Embryonic facial prominence (tissue), 1 donor: ENCODE data around the gene TUT4.

Experiments
- DNase-seq: peaks from one replicate; pipeline ENCODE4 v3.0.0-alpha.2; 2016; ENCODE audit errors: extremely low spot score

Gene TUT4

DNA sequence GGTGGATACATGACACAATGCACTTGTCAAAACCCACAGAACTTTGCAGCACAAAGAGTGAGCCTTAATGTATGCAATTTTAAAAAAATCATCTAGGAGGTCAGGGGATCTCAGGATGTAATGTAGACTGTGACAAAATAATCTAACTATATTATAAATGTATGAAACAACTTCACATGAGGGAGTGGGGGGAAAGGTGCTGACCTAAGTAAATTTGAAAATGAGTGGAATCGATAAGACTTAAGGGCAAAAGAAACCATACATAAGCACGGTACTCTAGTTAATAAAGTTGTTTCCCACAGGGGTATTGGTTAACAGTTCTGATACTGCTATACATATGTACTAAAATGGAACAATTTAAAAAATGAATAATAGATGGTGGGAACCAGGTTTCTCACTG lies 83.8 kb downstream of the TUT4 start:
- DNase-seq: no peak

DNA sequence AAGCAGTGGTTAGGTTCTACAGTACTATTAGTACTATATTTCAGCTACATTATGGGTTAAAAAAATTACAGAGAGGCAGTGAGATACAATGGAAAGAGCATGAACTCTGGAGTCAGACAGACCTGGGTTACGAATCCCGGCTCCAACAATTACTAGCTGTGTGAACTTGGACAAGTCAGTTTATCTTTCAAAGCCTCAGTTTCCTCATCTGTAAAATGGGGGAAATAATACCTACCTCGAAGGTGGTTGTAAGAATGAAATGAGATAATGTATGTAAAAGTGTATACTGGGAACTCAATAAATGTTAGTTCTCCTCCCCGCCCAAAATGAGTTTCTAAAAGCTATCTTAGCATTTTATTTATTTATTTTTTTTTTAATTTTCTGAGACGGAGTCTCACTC lies 89.0 kb downstream of the TUT4 start:
- no peak for DNase-seq

DNA sequence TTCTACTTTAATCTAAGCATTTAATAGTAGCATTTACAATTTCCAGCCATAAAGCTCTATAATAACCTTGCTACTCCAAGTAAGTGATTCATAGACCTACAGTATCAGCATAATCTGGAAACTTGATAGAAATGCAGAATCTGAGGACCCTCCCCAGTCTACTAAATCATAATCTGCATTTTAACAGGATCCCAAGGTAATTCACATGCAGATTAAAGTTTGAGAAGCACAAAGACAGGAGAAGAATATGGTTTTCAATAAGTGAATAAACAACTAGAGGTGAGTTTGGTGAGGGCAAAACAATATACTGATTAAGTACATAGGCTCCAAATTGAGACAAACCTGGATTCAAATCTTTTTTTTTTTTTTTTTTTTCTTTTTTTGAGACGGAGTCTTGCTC lies 91.1 kb downstream of the TUT4 start:
- no peak for DNase-seq

DNA sequence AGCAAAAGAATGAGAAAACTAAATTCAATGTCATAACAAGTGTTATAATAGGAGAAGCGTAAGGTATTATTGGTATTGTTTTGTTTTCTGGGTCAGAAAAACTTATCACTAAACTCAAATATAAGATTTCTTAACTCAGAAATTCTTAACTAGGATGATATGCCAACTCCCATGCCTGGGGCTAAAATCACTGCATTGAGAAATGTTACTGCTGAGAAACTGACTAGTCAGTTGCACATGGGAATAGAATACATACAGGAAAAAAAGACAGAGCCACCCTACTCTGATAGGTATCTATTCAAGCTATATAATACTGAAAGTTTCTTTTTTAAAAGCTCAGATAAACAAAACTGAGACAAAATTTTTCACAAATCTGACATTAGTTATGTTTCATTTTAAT lies 92.2 kb downstream of the TUT4 start:
- no peak for DNase-seq

DNA sequence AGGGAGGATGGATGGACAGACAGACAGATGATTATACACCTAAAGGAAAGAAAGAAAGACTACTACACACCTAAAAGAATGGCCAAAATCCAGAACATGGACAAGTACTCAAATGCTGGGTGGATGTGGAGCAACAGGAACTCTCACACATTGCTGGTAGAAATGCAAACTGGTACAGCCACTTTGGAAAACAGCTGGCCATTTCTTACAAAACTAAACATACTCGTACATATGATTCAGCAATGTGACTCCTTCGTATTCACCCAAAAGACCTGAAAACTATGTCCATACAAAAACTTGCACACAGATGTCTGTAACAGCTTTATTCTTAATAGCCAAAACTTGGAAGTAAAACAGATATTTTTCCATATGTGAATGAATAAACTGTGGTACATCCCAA lies 97.2 kb downstream of the TUT4 start:
- no peak for DNase-seq

DNA sequence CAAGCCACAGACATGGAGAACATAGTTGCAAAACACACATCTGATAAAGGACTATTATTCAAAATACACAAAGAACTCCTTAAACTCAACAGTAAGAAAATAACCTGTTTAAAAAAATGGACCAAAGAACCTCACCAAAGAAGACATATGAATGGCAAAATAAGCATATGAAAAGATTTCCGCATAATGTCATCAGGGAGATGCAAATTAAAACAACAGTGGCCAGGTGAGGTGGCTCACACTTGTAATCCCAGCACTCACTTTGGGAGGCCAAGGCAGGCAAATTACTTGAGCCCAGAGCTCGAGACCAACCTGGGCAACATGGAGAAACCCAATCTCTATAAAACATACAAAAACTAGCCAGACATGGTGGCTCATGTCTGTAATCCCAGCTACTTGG lies 98.1 kb downstream of the TUT4 start:
- DNase-seq: no peak

DNA sequence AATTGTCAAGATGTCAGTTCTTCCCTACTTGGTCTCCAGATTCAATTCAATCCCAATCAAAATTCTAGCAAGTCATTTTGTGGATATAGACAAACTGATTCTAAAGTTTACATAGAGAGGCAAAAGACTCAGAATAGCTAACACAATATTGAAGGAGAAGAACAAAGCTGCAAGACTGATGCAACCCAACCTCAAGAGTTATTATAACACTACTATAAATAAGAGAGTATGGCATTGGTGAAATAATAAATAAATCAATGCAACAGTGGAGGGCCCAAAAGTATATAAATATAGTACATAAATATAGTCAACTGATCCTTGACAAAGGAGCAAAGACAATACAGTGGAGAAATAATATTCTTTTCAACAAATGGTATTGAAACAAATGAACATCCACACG lies 98.8 kb downstream of the TUT4 start:
- no peak for DNase-seq

DNA sequence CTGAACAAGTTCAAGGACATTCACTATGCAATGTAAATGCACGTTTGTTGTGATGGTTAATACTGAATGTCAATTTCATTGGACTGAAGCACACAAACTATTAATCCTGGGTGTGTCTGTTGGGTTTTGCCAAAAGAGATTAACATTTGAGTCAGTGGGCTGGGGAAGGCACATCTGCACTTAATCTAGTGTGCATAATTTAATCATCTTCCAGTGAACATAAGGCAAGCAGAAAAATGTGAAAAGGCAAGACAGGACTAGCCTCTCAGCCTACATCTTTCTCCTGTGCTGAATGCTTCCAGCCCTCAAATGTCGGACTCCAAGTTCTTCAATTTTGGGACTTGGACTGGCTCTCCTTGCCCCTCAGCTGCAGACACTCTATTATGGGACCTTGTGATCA lies 108.4 kb downstream of the TUT4 start:
- DNase-seq: no peak

DNA sequence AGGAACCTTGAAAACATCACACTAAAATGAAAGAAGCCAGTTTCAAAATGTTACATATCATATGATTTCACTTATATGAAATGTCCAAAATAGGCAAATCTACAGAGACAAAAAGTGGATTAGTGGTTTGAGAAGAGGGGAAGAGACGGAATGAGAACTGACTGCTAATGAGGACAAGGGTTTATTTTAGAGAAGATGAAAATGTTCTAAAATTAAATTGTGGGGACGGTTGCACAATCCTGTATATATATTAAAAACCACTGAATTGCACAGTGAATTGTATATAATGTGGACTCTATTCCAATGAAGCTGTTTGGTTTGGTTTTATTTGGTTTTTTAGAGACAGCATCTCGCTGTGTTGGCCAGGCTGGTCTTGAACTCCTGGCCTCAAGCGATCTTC lies 112.9 kb downstream of the TUT4 start:
- no peak for DNase-seq

DNA sequence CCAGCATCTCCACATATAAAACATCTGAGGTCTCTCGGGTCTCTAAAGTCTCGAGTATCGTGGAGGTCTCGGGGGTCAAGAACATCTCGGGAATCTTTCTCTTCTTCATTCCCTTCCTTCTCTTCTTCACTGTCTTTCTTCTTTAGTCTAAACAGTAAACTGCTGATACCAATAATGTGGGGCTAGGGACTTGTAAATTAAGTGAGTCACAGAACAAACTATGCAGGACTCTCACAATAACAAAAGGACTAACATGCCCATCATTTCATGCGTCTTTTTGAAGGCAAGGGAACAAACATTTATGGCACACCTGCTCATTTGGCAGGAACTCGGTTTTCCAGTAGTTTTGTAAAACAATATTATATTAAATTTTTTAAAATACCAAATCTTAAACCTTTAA lies 116.1 kb downstream of the TUT4 start:
- no peak for DNase-seq

DNA sequence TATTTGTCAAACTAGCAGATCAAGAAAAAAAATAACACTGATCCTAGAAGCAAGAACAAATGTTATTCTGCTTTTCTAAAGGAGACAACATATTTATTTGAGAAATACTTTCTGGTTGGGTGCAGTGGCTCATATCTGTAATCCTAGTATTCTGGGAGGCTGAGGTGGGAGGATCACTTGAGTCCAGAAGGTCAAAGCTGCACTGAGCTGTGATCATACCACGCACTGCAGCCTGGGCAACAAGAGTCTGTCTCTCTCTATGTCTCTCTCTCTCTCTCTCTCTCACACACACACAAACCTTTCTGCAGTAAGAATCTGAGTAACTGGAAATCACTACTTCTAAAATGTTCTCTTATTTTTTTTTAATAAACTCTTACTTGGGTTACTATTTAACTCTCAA lies 117.2 kb downstream of the TUT4 start:
- no peak for DNase-seq

DNA sequence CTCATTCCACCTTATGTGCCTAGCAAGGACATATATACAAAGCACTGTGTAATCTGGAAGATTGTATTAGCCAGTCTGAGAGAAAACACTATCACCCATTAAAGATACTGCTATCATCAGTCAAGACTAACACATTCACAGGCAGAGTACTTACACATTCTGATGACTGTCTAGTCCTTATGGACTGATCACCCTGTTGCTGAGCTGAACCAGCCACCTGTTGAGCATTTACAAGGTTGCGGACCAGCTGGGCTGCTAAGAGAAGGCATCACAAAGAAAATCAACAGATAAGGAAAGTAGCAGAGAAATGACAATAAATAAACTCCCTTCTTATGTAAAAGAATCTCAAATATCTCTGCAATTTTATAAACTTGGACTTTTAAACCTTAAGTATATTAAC lies 117.7 kb downstream of the TUT4 start:
- no peak for DNase-seq

DNA sequence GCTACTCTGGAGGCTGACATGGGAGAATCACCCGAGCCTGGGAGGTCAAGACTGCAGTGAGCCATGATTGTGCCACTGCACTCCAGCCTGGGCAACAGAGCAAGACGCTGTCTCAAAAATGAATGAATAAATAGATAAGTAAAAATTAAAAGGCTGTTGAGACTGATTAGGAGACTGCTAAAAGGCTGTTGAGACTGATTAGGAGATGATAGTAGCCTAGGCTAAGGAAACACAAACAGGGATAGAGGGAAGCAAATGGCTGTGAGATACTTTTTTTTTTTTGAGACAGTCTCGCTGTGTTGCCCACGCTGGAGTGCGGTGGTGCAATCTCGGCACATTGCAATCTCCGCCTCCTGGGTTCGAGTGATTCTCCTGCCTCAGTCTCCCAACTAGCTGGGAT lies 120.1 kb downstream of the TUT4 start:
- DNase-seq: no peak

DNA sequence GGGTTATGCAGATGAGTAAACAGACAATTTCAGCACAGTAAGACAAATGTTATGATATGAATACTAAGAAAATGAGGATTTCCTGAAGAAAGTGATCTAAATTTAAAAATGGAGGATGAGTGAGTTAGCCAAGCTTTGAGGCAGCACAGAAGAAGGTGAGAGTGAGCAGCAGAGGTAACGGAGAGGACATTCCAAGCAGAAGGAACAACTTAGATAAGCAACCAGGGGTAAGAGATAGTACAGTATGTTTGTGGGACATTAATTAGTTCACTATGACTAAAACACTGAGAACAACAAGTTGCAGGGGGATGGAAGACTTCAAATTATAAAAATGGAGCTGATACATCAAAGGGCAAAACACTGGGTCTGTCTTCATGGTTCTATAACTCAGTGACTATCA lies 125.7 kb downstream of the TUT4 start:
- DNase-seq: no peak

DNA sequence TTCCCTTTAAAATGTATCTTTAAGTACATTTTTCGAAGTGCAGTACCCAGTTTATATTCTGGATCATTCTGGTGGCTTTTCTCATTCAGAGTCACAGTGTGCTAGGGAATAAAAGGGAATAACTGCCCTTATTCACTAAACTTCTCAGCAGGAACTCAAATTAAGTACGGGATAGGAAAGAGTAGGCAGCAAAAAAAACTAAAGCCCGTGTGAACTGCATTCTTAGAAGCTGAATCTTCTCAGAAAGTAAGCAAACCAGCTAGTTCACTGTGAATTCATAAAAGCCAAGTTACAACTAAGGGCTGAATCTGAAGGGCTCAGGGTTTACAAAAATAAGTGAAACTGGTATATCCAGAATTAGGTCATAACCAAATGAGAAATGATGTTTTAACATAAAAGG lies 126.5 kb downstream of the TUT4 start:
- DNase-seq: no peak

DNA sequence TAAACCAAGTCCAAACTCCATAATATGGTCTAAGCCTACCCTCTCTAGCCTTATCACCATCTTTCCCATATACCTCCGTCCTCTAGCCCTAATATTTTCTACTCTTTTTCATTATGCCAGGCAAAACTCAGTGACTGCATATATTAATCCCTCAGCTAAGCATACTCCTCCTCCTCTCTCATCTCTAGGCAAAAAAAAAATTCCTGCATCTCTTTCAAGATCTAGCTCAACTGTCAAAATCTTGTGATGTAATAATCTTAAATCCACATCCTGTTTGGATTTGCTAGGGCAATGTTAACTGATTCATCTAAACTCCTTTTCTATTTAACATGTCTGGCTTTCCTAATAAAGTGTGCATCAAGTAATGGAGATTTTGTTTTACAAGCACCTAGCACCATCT lies 128.1 kb downstream of the TUT4 start:
- no peak for DNase-seq

DNA sequence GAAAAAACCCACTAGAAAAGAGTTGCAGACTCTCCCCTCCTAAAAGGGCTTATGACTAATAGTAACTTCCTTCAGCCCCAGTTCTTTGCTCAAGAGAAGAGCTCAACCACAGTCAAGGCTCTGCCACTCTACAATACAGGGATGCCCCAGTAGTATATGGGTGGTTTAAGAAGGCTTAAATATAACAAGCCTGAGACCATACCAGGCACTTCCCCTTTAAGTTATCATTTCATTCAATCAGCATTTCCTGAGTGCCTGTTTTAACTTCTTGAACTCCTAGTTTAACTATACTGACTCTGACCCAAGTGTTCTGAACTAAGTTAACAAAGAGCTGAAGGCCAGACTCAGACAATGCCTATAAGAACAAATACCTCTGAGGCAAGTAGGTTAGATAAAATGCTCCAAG lies 128.7 kb downstream of the TUT4 start:
- no peak for DNase-seq

DNA sequence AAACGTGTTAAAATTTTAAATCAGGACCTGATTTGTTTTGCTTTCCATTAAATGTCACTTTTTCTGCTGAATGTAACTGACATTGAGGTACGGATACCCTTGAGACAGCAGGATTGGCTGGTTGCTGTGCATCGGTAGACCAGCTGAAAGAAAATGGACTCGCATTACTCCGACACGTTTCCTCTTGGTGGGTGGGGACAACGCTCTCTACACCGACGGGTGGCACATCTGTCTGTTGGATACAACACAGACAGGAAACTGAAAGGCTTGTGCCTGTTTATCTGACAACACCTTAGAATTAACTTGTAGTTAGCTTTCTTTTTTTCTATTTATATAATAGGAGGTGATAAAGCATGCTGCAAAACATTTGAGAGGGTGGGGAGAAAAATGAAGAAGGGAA lies 129.1 kb downstream of the TUT4 start:
- DNase-seq: no peak

DNA sequence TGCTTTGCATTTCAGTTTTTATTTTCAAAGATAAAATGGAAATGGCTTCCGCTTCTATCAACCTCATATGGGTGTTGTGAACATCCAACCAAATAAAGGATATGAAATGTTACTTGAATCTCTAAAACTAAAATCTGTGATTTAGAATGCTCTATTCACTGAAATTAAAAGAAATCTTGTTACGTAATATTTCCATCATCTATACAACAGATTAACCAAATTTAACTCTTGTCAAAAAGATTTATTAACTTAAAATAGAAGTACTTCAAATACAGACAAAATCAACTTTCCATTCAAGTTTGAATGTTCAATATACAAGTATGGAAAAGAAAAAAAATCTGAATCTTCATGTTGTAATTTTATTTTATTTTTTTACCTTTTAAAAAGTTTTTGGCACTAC lies 129.8 kb downstream of the TUT4 start:
- no peak for DNase-seq

DNA sequence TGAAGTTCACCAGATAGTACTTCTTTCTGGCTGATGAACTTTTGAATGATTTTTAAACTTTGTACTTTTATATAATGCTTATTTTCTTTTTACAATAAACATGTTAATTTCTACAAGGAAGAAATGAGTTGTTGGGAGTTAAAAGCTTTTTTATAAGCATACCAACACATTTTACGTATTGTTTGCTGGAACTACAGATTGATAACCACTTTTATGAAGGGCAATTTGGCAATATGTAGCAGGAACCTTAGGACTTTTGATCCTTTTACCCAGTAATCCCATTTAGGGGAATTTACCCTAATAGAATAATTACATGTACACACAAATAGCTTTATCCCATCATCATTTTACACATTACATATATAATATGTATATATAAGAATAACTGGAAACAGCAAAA lies 132.2 kb downstream of the TUT4 start:
- DNase-seq: no peak

DNA sequence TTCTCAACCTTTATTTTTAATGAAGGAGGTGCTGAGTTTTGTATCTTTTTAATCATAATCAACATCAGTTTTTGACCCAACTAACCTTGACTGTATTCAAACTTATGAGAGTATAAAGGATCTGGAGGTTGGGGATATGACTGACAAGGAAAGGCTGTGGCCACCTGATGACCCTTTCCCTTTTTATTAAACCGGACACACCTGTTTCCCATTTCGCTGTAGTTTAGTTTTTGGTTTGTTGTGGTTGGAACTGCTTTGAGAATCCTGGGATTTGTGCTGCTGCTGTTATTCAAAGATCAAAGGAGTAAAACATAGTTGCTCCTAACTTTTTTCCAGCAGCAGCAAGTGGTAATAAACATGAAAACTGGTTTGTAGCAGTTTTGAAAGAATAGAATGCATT lies 136.1 kb downstream of the TUT4 start:
- DNase-seq: no peak

DNA sequence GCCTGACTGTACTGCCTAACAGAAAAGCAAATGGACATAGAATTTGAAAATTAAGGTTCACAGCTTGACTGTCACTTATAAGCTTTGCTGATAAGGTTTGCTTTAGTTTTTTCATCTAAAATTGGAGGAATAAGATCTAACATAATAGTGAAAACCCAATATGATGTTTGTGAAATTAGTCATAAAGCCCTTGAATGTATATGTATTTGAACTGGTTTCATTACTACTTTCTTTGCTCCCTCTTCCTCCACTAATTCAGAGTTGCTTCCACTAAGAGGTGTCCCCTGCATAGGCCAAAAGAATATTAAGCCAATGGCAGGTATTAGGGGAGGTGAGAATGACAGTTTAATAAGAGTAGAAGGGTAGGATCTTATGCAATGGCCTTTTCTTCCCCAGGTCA lies 137.9 kb downstream of the TUT4 start:
- DNase-seq: no peak

DNA sequence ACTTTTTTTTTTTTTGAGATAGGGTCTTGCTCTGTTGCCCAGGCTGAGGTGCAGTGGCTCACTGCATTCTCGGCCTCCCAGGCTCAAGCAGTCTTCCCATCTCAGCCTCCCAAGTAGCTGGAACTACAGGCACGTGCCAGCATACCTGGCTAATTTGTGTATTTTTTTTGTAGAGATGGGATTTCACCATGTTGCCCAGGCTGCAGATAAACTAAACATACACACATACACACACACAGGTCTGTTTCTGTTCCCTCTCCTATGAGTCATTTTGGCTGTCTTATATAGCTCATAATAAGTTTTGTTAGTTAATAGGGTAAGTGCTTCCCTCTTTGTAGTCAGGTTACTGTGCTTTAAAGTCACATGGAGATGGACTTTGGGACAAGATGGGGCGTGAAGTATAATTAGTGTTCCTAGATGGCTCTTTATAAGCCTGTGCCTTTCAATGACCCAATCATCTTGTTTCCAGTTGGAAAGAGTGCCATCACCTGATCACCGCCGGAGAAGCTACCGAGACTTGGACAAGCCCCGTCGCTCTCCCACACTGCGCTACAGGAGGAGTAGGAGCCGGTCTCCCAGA lies 139.4 kb downstream of the TUT4 start:
- no peak for DNase-seq

DNA sequence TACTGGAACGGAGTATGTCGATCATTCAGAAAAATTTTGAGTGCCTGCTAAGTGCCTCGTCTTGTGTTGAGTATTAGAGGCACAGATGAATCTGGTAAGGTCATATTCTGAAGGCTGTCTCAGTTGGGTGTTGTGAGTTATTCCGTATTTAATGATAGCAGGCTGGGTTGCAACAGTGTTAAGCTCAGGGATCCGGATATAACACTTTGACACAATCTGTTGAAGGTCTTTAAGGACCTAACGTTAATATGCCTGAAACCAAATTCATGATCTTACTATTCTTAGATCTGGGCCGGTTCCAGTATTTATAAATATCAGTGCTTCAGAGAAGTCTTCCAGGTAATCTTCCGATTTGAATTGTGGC lies 147.9 kb downstream of the TUT4 start:
- DNase-seq: no peak
